Thyroid gland (tissue), 4 donors: Measurements from ENCODE around the gene DMWD.

Experiments
- POLR2A ChIP-seq, 2 donors: fragments of 450-650 bp; IDR thresholded peaks; one replicate each; pipeline ENCODE4 v1.6.1; 2017; ENCODE audit warnings: antibody characterized with exemption in 2 of 2, mild to moderate bottlenecking in 2 of 2, moderate library complexity in 1 of 2
- TF ChIP-seq, protein P1 (sequence below), 6 experiments: fragments of 200-600 bp in 3 of 6; fragments of 450-650 bp in 3 of 6; sonication (generic) in 3 of 6; IDR thresholded peaks; one replicate each; pipeline ENCODE4 v1.5.1; 2016 to 2019; ENCODE audit warnings: antibody characterized with exemption in 6 of 6, mild to moderate bottlenecking in 2 of 6, inconsistent platforms in 1 of 6, moderate library complexity in 1 of 6

DNA sequence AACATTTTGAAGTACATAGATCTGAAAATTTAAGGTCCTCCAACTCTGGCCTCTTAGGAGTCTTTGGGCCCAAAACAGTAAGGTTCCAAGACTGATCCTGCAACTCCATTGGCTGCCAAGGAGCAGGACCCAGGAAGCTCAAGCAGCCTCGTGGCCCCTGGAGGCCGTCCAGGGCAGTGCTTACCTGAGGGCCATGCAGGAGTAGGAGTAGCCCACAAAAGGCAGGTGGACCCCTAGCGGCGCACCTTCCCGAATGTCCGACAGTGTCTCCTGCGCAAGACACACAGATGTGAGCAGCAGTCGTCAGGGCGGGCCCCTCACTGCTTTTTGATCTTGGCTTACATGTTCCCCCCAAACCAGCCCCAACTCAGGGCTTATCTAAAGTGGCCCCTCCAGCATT, 17.9 kb downstream of the DMWD start:
- TF ChIP-seq, protein P1, sequence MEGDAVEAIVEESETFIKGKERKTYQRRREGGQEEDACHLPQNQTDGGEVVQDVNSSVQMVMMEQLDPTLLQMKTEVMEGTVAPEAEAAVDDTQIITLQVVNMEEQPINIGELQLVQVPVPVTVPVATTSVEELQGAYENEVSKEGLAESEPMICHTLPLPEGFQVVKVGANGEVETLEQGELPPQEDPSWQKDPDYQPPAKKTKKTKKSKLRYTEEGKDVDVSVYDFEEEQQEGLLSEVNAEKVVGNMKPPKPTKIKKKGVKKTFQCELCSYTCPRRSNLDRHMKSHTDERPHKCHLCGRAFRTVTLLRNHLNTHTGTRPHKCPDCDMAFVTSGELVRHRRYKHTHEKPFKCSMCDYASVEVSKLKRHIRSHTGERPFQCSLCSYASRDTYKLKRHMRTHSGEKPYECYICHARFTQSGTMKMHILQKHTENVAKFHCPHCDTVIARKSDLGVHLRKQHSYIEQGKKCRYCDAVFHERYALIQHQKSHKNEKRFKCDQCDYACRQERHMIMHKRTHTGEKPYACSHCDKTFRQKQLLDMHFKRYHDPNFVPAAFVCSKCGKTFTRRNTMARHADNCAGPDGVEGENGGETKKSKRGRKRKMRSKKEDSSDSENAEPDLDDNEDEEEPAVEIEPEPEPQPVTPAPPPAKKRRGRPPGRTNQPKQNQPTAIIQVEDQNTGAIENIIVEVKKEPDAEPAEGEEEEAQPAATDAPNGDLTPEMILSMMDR (IDR thresholded peaks at IDR 0.05): peak in 1 of 6 experiments; percentile 8
- no peak for TF ChIP-seq POLR2A (IDR thresholded peaks at IDR 0.05)
